HG02981 (cell line): ENCODE results near the gene DKK3.

Experiments
- ATAC-seq: cut with Tn5 transposase; IDR thresholded peaks from one replicate; pipeline ENCODE4 v1.9.1; 2021; ENCODE audit warnings: mild to moderate bottlenecking, moderate library complexity; ENCODE audit not compliant: unreplicated experiment

Gene DKK3

GRCh38 chr11:12031856-12032544, 23.6 kb upstream of the DKK3 start:
- no peak for ATAC-seq

- ATAC-seq = no peak
These were observed 21.4 kb upstream of the DKK3 start for GRCh38 chr11:12029738-12030363.

GRCh38 chr11:12029119-12029518, 20.7 kb upstream of the DKK3 start:
- no peak for ATAC-seq

GRCh38 chr11:12028303-12028702, 19.9 kb upstream of the DKK3 start:
- no peak for ATAC-seq

GRCh38 chr11:12026331-12027211, 18.1 kb upstream of the DKK3 start:
- ATAC-seq = peak; percentile 74

- ATAC-seq = no peak
These were observed 16.0 kb upstream of the DKK3 start for GRCh38 chr11:12024254-12024926.

- no peak for ATAC-seq
These were observed 14.6 kb upstream of the DKK3 start for GRCh38 chr11:12023015-12023414.

GRCh38 chr11:12020546-12020945, 12.1 kb upstream of the DKK3 start:
- ATAC-seq = no peak

- no peak for ATAC-seq
These were observed 11.5 kb upstream of the DKK3 start for GRCh38 chr11:12019866-12020416.

GRCh38 chr11:12019337-12019736, 10.9 kb upstream of the DKK3 start:
- no peak for ATAC-seq

GRCh38 chr11:12017865-12018453, 9.5 kb upstream of the DKK3 start:
- ATAC-seq = no peak

- no peak for ATAC-seq
These were observed 8.8 kb upstream of the DKK3 start for GRCh38 chr11:12017243-12017678.

- ATAC-seq = no peak
These were observed 7.8 kb upstream of the DKK3 start for GRCh38 chr11:12016246-12016645.

- ATAC-seq = no peak
These were observed 7.1 kb upstream of the DKK3 start for GRCh38 chr11:12015486-12015885.

- ATAC-seq = no peak
These were observed 5.4 kb upstream of the DKK3 start for GRCh38 chr11:12013781-12014180.

GRCh38 chr11:12009617-12010321, 1.3 kb upstream of the DKK3 start:
- no peak for ATAC-seq

GRCh38 chr11:12008790-12009616, 577 bp upstream of the DKK3 start:
- ATAC-seq = no peak

GRCh38 chr11:12007230-12007593, 1.2 kb downstream of the DKK3 start:
- no peak for ATAC-seq
